Neuronal stem cell (in vitro differentiated cells): Measurements from ENCODE around the gene ANTXR1.

Experiments used
- DNase-seq: peaks from one replicate; pipeline ENCODE4 v3.0.0-alpha.2; 2013; ENCODE audit warnings: low spot score
- H2AFZ ChIP-seq: one replicate; pipeline ENCODE4 v1.6.1; 2013; ENCODE audit warnings: mild to moderate bottlenecking, low read length, inconsistent platforms
- H2AK5ac ChIP-seq: 2 replicates; pipeline ENCODE4 v1.6.1; 2013; ENCODE audit warnings: low read depth, mild to moderate bottlenecking, inconsistent platforms, low read length, moderate library complexity, mixed read lengths
- H2BK120ac ChIP-seq: 2 replicates; pipeline ENCODE4 v1.6.1; 2013; ENCODE audit warnings: low read depth, mild to moderate bottlenecking, inconsistent platforms, low read length, moderate library complexity, mixed read lengths
- H2BK12ac ChIP-seq: one replicate; pipeline ENCODE4 v1.6.1; 2013; ENCODE audit warnings: low read length, inconsistent platforms
- H2BK15ac ChIP-seq: 2 replicates; pipeline ENCODE4 v1.6.1; 2013; ENCODE audit warnings: mild to moderate bottlenecking, low read length, inconsistent platforms, mixed read lengths
- H2BK5ac ChIP-seq: one replicate; pipeline ENCODE4 v1.6.1; 2013; ENCODE audit warnings: inconsistent platforms, mild to moderate bottlenecking, low read length, moderate library complexity
- H3K14ac ChIP-seq: one replicate; pipeline ENCODE4 v1.6.1; 2013; ENCODE audit warnings: low read length, inconsistent platforms
- H3K18ac ChIP-seq: 2 replicates; pipeline ENCODE4 v1.6.1; 2013; ENCODE audit warnings: low read length, inconsistent platforms
- H3K23ac ChIP-seq: 2 replicates; pipeline ENCODE4 v1.6.1; 2013; ENCODE audit warnings: low read depth, mild to moderate bottlenecking, mixed read lengths, low read length, inconsistent platforms; ENCODE audit not compliant: poor library complexity
- H3K27ac ChIP-seq: replicated peaks from 3 replicates; pipeline ENCODE4 v1.5.1; 2013; ENCODE audit warnings: low read length, inconsistent platforms
- H3K27me3 ChIP-seq, 3 experiments: 2 replicates each; pipeline ENCODE4 v1.6.1; 2013; ENCODE audit warnings: low read length in 3 of 3, mild to moderate bottlenecking in 2 of 3, inconsistent platforms in 1 of 3, low read depth in 1 of 3, mixed read lengths in 1 of 3, moderate library complexity in 1 of 3; ENCODE audit not compliant: control insufficient read depth in 3 of 3, insufficient read depth in 3 of 3
- H3K36me3 ChIP-seq, 2 donors: replicated peaks in 1 of 2; 2 replicates each; pipeline ENCODE4 v1.6.1; 2013; ENCODE audit warnings: low read length in 2 of 2; ENCODE audit not compliant: control insufficient read depth in 2 of 2, insufficient read depth in 2 of 2
- H3K4ac ChIP-seq: 2 replicates; pipeline ENCODE4 v1.6.1; 2013; ENCODE audit warnings: inconsistent platforms, mild to moderate bottlenecking, low read length, moderate library complexity
- H3K4me1 ChIP-seq, 2 donors: 1 replicate in 1 of 2; 2 replicates in 1 of 2; pipeline ENCODE4 v1.6.1; 2013; ENCODE audit warnings: low read length in 2 of 2, low read depth in 1 of 2; ENCODE audit not compliant: control insufficient read depth in 2 of 2, insufficient read depth in 1 of 2
- H3K4me2 ChIP-seq: one replicate; pipeline ENCODE4 v1.6.1; 2013; ENCODE audit warnings: mild to moderate bottlenecking, low read length, inconsistent platforms; ENCODE audit not compliant: insufficient read depth, poor library complexity, severe bottlenecking
- H3K4me3 ChIP-seq, 2 donors: 2 replicates each; pipeline ENCODE4 v1.5.1; 2013; ENCODE audit warnings: low read length in 2 of 2, mild to moderate bottlenecking in 2 of 2, inconsistent platforms in 1 of 2, moderate library complexity in 1 of 2
- H3K79me1 ChIP-seq: one replicate; pipeline ENCODE4 v1.6.1; 2013; ENCODE audit warnings: low read depth, mild to moderate bottlenecking, inconsistent platforms, low read length, moderate library complexity
- H3K9ac ChIP-seq: one replicate; pipeline ENCODE4 v1.6.1; 2013; ENCODE audit warnings: mild to moderate bottlenecking, low read depth, low read length, inconsistent platforms; ENCODE audit not compliant: poor library complexity
- H3K9me3 ChIP-seq, 2 donors: replicated peaks in 1 of 2; 2 replicates each; pipeline versions ENCODE3 to v1.6.1; 2013; ENCODE audit warnings: low read length in 2 of 2, mild to moderate bottlenecking in 2 of 2, inconsistent platforms in 1 of 2, low read depth in 1 of 2, mixed read lengths in 1 of 2, moderate library complexity in 1 of 2; ENCODE audit not compliant: control insufficient read depth in 2 of 2, insufficient read depth in 1 of 2
- H4K8ac ChIP-seq: one replicate; pipeline ENCODE4 v1.6.1; 2013; ENCODE audit warnings: low read depth, mild to moderate bottlenecking, inconsistent platforms, low read length, moderate library complexity
- H4K91ac ChIP-seq: one replicate; pipeline ENCODE4 v1.6.1; 2013; ENCODE audit warnings: low read length, low read depth, mild to moderate bottlenecking, inconsistent platforms; ENCODE audit not compliant: poor library complexity
- WGBS, 2 donors: extraction: QIAGEN DNeasy Blood & Tissue Kit; methylation state at CpG; one replicate each; pipeline ENCODE4 v1.1.7; 2013; ENCODE audit warnings: missing lambda C conversion rate in 2 of 2, mixed read lengths in 1 of 2; ENCODE audit not compliant: insufficient read length in 2 of 2, insufficient replicate concordance in 1 of 2; ENCODE audit errors: extremely low coverage in 2 of 2; 5-methylcytosine and 5-hydroxymethylcytosine counted together

Gene ANTXR1

DNA sequence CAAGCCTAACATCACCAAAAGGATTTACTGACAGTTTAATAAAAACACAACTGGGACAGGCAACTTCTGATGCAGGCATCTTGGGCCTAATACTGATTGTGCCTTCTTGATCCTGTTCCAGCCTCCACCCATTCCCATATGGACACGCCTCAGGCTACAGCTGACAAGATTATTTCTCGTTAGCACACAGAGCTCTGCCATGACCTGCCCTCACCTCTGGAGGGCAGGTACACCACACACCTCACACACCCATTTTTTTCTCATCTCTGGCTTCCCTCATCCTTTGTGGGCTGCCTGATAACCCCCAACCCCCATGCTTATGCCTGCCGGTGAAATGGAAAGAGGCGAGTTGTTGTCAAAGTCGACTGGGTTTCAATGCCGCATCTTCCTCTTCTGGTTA, 147.0 kb downstream of the ANTXR1 start:
- no peak overlapping the region for H3K4ac ChIP-seq
- no peak overlapping the region for H3K18ac ChIP-seq
- no peak overlapping the region for H2BK5ac ChIP-seq
- H3K79me1 ChIP-seq = no peaks in the 10 kb centered on the region
- no peak overlapping the region for H4K8ac ChIP-seq
- H2BK12ac ChIP-seq = no peak overlapping the region
- no peak overlapping the region for H2AK5ac ChIP-seq
- no peak overlapping the region for H3K23ac ChIP-seq
- DNase-seq = no peak
- no peak overlapping the region for H2BK120ac ChIP-seq
- no peak overlapping the region for H3K9ac ChIP-seq
- peaks cover 0 to 62% of the 10 kb centered on the region in 2 donors for H3K36me3 ChIP-seq
- no peaks in the 10 kb centered on the region for H3K27me3 ChIP-seq
- peaks cover 6 to 7% of the 10 kb centered on the region in 2 donors for H3K4me1 ChIP-seq
- H3K4me2 ChIP-seq = no peak overlapping the region
- no peak overlapping the region for H2AFZ ChIP-seq
- H4K91ac ChIP-seq = no peak overlapping the region
- WGBS, 2 donors = no CpG with 5 or more reads among the region's 6 CpGs
- H2BK15ac ChIP-seq = no peak overlapping the region
- no peak overlapping the region for H3K4me3 ChIP-seq
- no peak overlapping the region for H3K14ac ChIP-seq
- H3K9me3 ChIP-seq = no peaks in the 10 kb centered on the region
- no peak overlapping the region for H3K27ac ChIP-seq

DNA sequence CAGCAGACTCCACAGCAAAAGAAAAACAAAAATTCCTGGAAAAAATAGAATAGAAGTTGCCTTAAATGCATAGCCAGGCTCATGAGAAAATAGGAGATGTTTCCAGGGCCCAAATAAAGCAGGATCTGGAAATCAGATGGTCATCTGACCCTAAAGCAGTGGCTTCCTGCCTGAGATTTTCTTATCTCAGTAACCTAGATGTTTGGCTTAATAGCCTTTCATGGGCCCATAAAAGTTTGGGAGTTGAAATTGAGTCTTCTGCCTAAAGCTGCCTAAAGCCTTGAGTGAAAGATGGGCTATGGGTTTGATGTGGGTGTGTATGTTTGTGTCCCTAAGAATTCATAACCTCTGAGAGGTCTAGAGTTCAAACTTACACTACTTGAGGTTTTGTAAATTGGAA, 149.1 kb downstream of the ANTXR1 start:
- no peak overlapping the region for H2AFZ ChIP-seq
- no peak overlapping the region for H2BK5ac ChIP-seq
- H4K8ac ChIP-seq = no peak overlapping the region
- no peak overlapping the region for H2AK5ac ChIP-seq
- H3K27me3 ChIP-seq = no peaks in the 10 kb centered on the region
- no peak for DNase-seq
- H3K23ac ChIP-seq = no peak overlapping the region
- no peak overlapping the region for H3K4me3 ChIP-seq
- peaks cover 6 to 7% of the 10 kb centered on the region in 2 donors for H3K4me1 ChIP-seq
- no peak overlapping the region for H3K18ac ChIP-seq
- no peak overlapping the region for H2BK120ac ChIP-seq
- H3K27ac ChIP-seq = no peak overlapping the region
- H3K9ac ChIP-seq = no peak overlapping the region
- H3K14ac ChIP-seq = no peak overlapping the region
- peaks cover 0 to 59% of the 10 kb centered on the region in 2 donors for H3K36me3 ChIP-seq
- H3K4me2 ChIP-seq = no peak overlapping the region
- H4K91ac ChIP-seq = no peak overlapping the region
- no peaks in the 10 kb centered on the region for H3K9me3 ChIP-seq
- no peak overlapping the region for H2BK12ac ChIP-seq
- no peak overlapping the region for H3K4ac ChIP-seq
- H2BK15ac ChIP-seq = no peak overlapping the region
- no peaks in the 10 kb centered on the region for H3K79me1 ChIP-seq

DNA sequence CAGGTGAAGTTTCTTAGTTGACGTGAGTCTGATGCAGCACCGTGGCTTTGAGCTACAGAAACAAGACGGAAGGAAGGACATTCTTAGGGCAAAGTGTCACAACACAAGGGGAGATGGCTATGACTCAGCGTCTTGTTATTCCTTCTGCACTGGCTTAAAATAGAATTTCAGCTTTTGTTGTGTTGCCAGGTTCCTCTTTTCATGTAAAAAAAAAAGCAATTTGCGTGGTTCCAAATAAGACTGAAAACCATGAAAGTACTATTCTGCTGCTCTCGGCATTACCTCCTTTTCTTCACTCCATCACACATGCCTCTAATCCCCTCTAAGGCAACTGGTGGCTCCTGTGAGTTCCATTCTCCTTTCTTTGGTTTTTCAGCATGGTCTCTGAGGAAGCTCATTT, 150.1 kb downstream of the ANTXR1 start:
- H3K36me3 ChIP-seq = peaks cover 0 to 63% of the 10 kb centered on the region in 2 donors
- no peak overlapping the region for H3K4me3 ChIP-seq
- no peak overlapping the region for H3K18ac ChIP-seq
- DNase-seq = no peak
- no peak overlapping the region for H3K27ac ChIP-seq
- no peaks in the 10 kb centered on the region for H3K9me3 ChIP-seq
- H2BK15ac ChIP-seq = no peak overlapping the region
- WGBS, 2 donors = no CpG with 5 or more reads among the region's 6 CpGs
- H2AFZ ChIP-seq = no peak overlapping the region
- peaks cover 6 to 7% of the 10 kb centered on the region in 2 donors for H3K4me1 ChIP-seq
- no peak overlapping the region for H3K9ac ChIP-seq
- no peaks in the 10 kb centered on the region for H3K27me3 ChIP-seq
- H2AK5ac ChIP-seq = no peak overlapping the region
- H4K91ac ChIP-seq = no peak overlapping the region
- H2BK120ac ChIP-seq = no peak overlapping the region
- no peak overlapping the region for H3K4ac ChIP-seq
- no peaks in the 10 kb centered on the region for H3K79me1 ChIP-seq
- H2BK5ac ChIP-seq = no peak overlapping the region
- no peak overlapping the region for H3K23ac ChIP-seq
- no peak overlapping the region for H3K14ac ChIP-seq
- no peak overlapping the region for H3K4me2 ChIP-seq
- no peak overlapping the region for H4K8ac ChIP-seq
- H2BK12ac ChIP-seq = no peak overlapping the region

DNA sequence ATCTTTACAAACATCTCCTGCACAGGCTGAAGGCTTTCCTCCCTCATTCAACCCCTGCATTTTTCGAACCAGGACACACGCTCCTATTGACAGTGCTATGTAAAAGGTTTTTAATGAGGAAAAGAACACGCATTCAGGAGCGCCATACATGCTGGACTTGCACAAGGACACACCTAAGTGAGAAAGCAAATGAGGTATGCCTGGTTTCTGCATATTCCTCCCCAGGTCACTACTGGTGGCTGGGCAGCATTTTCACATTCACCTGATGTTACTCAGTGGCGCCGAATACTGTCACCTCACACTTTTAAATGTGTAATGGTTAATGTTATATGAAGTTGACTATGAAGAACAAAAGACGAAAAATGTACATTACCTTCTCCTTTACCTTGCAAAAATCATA, 150.6 kb downstream of the ANTXR1 start:
- Histone ChIP-seq H2BK120ac (no peak overlapping the region), H2BK15ac (no peak overlapping the region), H3K23ac (no peak overlapping the region), H3K9ac (no peak overlapping the region), H4K8ac (no peak overlapping the region), H3K36me3 (peaks cover 0 to 63% of the 10 kb centered on the region in 2 donors), H2BK12ac (no peak overlapping the region), H3K4me3 (no peak overlapping the region), H2BK5ac (no peak overlapping the region), H3K4me2 (no peak overlapping the region), H4K91ac (no peak overlapping the region), H3K4me1 (peaks cover 6 to 7% of the 10 kb centered on the region in 2 donors), H2AFZ (no peak overlapping the region), H3K27ac (no peak overlapping the region), H3K79me1 (no peaks in the 10 kb centered on the region), H3K27me3 (no peaks in the 10 kb centered on the region), H3K4ac (no peak overlapping the region), H3K9me3 (no peaks in the 10 kb centered on the region), H3K14ac (no peak overlapping the region), H2AK5ac (no peak overlapping the region), H3K18ac (no peak overlapping the region)
- no CpG with 5 or more reads among the region's 7 CpGs for WGBS, 2 donors
- no peak for DNase-seq
